HG03571 (cell line): ENCODE results near the gene PRR23E.

Source experiments
- ATAC-seq: cut with Tn5 transposase; IDR thresholded peaks from one replicate; pipeline ENCODE4 v1.9.1; 2021; ENCODE audit not compliant: unreplicated experiment

PRR23E gene

DNA sequence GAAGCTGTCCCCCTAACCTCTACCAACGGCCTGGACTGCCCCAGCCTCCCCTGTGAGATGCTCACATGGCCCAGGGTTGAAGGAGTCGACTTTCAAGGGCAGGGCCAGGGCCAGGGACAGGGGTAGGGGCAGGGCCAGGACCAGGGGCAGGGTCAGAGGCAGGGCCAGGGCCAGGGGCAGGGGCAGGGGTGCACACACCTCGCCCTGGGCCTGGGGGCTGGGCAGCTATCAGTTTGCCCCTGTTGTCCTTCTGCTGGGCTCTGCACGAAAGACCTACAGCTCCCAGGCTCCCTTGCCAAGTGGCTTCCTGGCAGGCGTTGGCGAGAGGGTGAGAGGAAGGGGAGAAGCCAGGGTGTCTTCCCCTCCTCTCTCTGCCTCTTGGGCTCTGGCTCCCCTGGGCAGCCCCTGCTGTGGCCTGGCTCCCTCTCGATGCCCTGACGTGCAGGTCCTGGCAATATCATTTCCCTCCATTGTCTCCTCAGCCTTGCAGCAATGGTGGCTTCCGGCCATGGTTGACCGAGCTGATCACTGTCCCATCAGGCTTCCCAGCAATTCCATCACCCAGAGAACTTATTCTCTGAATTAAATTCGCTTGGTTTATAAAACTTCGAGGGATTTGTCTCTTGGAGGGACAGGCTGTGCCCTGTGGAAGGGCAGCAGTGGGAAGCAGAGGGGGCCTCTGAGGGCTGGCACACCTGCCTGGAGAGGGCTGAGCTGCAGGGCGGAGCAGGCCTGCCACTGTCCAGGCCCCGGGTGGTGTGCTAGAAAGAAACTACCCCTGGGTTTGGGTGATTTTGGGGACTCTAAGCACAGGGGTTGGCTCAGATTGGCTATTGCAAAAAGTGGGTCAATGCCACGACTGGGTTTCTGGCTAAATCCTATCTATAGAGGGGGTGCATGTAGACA is 13.9 kb downstream of the PRR23E start:
- ATAC-seq: no peak

DNA sequence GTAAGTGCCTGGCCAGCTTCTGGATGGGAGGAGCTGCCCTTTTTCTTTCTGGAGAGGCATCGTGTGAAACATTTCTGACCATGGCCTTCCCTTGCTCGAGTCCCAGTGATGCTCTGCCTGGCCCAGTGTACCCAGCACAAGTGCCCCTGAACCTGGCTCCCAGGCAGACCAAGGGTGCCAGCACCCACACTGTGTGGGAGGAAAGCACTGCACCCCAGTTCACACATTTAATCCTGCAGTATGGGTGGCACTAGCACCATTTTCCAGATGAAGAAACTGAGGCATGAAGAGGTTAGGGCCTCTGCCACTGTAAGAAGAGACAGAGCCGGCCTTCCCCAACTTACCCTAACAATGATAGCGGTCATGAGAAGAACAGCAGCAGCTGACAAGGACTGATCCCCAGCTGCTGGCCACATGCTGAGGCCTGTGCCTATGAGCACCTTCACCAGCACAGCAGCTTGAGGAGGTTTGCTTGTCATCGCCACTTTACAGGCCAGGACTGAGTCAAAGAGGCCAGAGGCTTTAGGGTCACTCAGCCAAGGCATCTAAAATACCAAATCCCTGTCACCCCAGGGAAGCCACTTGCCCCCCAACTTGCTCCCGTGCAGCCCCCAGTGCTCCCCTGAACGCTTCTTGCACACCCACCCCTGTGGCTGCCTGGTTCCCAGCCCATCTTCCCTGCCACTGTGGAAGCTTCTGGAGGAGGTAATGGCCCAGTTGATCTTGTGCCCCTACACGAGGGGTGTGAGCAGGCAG is 15.0 kb downstream of the PRR23E start:
- no peak for ATAC-seq

DNA sequence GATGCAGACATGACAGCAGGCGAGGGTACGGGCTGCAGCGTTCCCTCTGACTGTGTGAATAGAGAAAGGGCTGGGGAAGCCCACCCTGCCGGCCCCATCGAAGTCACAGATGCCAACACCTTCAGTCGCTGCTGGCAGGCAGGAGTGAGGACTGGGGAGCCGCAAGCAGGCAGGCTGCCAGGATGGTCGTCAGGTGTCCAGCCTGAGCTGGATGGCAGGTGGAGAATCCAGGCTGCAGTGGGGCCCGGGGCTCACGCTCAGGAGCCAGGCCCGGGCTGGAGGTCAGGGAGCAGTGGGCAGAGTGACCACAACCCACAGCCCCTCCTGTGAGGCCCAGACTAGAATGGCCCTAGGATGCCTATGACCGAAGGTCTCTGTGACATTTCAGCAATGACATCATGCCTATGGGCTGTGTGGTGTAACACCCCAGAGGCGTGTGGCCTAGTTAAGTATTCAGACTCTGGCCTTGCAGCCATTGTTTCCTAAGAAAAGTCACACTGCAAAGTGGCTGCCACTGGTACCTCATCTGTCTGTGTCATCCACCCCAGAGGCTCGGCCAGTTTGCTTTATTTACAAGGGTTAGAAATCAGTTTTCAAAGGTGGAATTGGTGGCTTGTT is 15.7 kb downstream of the PRR23E start:
- no peak for ATAC-seq

DNA sequence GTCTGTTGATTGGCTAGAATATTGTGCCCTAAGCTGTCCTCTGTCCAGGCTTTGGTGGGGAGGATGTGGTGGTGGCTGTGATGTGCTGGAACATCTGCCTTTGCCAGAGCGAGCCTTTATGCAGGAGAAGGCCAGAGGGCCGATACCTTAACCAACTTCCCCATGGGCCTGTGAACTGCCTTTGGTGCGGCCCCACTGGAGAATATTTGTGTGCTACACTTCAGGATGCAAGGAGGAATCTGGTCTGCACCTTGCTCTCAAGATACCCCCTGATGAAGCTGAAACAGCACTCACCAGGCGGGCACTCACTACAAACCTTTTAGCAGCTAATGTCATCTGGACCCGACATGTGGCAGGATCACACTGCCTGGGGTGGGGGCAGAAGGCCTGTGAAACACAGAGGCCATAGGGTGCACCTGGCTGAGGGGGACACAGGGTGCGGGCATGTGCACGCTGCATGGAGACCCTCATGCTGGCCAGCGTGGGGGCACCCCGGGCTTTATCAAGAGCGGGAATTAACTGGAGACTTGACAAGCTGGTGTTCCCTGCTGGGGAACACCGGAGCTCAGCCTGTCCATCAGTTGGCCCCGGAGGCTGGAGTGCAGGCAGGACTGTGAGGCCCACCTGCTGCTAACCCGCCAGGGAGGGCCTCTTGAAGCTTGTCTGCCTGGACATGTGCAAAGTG is 16.4 kb downstream of the PRR23E start:
- no peak for ATAC-seq

DNA sequence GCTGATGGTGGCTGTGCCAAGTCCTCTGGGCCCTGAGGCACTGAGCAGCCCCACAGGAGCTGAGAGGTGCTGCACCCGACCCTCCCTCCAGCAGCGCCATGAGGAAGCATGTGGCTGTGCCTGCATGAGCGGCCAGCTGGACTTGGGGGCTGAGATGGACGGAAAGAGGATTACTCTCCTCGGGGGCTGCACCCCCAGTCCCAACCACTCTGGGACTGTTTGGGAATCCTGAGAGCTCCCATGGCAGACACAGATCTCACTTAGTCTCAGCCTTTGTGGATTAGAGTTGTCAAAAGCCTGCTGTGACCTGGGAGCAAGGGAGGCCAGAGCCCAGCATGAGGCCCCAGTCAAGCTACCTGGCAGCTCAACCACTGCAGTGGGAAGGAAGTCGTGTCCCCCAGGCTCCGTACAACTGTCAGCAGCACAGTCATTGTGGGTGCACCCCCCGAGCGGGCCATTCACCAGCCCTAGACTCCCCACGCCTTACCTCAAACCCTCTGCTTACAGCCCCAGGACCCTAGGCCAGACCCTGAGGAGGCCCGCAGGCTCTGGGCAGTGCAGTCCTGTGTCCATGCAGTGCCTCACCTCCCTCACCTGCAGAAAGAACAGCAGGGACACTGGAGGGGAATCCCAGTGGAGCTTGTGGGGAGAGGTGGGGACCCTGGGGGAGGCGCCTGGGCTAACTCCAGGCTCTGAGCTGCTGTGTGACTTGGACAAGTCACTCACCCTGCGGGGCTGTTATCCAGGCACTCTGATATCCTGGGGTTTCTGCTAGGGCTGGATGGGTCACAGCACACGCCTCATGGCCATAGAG is 17.1 kb downstream of the PRR23E start:
- ATAC-seq: no peak

DNA sequence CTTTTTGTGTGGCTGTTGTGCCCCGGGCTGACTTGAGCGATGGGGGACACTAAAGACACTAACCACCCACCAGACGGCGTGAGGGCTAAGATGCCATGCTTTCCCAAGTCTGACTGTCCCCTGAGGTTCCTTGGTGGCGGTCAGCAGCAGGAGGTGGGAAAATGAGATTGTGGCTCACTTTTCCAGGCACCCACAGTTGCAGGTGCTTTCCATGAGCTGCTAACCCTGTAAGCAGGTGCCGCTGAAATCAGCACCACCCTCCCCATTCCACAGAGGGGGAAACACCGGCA is 17.7 kb downstream of the PRR23E start:
- no peak for ATAC-seq

DNA sequence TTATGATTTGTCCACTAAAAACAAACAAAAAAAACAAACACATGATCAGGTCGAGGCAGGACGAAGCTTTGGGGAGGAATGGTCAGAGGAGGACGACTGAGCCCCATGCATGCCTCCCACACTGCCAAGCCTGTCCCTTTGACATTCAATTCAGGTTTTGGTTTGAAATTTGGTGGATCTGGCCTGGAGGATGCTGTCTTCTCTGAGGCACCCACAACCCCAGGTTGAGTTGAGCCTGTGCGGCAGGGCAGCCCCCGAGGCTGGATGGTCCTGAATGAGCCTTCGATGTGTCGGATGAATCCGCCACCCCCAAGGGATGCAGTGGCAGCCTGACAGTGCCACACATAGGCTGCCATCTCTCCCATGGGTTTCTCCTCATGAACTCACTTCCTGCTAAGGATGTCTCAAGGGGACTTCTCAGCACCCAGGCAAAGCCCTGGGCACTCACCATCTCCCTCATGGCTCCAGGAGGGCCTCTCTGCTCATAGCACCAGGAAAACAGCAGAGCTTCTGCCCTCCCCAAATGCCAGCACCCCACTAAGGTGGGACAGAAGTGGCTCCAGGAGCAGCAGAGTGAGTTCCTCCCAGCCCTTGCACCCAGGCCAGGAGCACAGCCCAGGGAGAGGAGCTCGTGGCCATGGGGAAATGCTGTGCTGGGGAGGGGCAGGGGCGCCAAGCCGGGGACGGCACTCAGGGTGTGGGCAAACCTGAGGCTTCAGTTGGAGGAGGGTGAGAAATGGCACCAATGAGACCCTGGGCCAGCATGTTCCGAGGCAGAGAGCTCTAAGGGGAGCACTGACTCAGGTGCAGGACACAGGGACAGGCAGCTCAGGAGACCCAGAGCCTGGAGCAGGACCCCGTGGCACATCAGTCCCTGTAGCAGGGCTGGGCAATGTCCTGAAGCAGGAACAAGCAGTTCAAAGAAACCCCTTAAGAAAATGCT is 18.5 kb downstream of the PRR23E start:
- ATAC-seq: no peak

DNA sequence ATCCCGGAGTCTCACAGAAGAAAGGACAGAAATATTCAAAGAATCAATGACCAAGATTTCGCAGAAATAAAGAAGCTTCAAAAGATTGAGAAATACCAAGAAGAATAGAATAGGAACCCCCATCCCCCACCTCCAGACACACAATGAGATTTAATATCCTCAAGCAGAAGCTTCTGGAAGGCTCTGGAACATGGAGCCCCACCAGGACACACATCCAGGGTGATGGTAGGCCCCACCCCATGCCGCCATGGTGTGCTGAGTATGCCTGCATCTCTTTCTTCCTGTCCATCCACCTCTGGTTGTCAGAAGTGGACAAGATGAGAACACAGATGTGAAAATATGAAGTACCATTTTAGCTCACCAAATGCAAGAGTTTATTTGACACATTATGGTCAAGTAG is 19.3 kb downstream of the PRR23E start:
- no peak for ATAC-seq

DNA sequence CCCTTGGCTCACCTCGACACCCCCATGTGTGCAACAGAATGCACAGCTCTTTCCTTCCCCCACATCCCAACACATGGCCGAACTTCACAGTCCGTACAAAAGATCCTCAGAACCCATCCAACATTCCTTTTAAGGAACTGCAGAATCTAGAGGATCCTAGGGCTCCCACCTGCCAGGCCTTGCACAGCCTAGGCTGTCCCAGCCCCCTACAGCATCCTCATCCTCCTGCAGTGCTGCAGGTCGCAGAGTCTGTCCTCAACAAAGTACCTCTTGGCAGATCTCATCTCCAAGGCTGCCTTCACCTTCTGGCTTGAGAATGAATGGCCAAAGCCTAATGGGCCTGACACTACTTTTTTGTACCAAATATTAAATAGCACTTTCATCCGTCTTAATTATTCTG is 19.8 kb downstream of the PRR23E start:
- no peak for ATAC-seq

DNA sequence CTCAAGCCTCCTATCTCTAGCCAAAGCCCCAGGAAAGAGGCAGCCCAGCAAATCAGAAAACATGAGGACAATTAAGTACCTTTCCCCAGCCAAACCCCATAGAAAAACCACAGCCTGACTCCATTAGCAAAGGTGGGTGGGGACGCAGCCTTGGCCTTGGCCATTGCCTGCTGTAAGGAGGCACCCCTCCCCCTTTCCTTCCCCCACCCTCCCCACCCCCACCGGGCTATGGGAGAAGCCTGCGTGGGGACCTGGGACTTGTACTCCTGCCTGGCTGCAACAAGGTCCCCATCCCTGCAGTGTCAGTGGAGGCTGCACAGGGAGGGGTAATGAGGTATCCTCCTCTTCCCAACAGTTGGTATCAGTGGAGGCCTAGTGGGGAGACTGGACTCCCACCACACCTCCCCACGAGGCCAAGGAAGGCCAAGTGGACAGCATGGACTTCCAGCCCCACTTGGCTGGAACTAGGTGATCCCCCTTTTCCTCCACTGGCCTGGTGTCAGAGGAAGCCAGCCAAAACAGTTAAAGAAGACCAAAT is 20.5 kb downstream of the PRR23E start:
- no peak for ATAC-seq

DNA sequence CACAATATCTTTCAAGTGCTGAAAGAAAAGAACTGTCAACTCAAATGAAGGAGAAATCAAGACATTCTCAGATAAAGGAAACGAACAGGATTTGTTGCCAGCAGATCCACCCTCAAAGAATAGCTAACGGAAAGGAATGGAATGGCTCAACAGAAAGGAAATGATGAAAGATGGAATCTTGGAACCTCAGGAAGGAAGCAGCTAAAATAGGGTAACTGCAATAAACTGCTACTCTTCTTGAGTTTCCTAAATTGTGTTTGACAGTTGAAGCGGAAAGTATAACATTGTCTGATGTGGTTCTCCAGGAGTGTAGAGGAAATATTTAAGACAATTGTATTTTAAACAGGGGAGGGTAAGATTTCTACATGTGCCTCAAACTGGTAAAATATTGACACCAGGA is 22.0 kb downstream of the PRR23E start:
- ATAC-seq: no peak

DNA sequence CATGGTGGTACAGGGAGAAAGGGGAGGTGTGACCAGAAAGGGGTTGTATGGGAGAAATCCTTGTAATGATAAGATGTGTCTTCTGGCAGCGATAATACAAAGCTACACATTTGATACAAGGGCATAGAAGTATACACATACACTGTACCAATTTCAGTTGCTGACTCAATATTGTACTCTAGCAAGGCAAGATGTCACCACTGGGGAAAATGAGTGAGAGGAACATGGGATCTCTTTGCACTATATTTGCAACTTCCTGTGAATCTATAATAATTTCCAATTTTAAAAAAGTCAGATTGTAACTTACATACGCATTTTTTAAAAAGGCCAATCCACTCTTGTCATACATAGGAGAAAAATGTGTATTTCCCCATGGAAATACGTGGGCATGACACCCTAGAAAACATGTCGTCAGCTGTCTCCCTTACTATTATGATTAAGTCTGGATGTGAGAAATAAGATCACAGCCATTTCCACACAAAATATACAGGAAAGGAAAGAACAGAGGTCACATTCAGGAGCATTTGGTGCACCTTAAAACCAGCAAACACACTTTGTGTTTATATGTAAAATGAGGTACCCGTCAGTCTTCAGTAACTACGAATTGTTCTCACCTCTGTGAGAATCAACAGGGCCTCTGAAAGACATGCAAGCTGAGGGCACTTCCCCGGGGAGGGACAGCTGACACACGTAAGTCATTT is 22.9 kb downstream of the PRR23E start:
- no peak for ATAC-seq

DNA sequence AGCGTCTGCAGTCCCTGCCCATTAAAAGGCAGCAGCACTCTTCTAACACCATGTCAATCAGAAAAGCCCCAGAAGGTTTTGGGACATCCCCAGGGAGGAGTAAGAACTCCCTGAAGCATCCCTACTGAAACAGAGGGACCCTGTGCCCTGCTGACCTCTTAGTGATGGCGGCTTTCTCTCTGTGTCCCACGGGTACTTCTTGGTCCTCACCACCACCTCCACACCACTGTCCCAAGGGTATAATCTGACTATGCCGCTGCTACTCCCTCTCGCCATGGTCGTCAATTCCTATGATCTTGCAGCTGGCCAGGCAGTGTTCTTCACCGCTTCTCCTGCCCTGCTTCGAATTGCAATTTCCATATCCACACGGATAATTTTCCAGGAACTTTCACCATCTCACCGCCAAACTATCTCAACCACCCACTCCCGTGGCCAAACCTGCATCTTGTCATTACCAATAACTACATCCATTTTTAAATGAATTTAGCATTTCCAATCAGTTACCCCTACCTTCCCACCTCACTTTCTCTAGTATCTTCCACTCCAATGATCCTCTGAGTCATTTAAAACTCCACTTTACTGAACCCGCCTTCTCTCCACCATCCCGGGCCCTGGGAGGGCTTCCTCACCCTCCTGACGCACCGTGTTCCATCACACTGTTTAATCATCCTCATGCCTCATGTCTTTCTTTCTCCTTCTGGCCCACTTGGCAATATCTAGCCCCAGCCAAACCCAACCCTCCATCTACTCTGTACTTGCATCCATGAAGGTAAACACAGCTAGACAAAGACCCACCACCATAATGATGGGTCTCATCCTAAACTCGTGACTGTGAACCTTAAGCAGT is 23.7 kb downstream of the PRR23E start:
- no peak for ATAC-seq

DNA sequence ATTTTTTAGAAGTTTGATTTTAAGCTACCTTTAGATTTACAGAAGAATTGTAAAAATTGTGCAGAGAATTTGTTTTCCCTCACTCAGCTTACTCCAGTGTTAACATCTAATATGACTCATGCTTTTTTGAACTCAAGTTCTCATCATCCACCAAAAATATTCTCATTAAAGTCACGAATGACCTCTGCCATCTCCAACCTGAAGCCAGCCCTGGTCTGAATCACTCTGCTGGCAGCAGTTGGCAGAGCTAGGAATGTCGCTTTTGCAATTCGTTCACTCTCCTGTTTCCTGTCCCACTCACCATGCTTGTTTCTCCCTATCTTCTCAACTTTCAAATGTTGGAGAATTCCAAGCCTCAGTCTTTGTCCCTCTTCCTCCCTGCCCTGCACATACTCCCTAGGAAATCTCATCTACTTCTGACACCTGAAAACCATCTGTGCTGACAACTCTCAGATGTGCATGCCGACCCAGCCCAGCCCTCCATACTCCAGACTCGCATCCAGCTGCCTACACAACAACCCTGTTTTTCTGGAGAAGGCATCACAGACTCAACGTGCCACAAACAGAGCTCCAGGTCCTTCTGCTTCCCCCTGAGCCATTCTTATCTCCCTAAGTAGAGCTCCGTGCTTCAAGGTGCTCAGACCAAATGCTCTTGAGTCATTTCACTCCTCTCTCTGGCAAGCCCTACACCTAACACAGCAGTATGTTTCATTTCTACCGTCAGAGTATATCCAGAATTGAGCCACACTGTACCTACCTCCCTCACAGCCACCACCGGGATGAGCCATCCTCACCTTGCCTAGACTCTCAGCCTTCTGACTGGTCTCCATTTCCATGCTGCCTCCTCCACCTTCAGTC is 24.9 kb downstream of the PRR23E start:
- no peak for ATAC-seq

DNA sequence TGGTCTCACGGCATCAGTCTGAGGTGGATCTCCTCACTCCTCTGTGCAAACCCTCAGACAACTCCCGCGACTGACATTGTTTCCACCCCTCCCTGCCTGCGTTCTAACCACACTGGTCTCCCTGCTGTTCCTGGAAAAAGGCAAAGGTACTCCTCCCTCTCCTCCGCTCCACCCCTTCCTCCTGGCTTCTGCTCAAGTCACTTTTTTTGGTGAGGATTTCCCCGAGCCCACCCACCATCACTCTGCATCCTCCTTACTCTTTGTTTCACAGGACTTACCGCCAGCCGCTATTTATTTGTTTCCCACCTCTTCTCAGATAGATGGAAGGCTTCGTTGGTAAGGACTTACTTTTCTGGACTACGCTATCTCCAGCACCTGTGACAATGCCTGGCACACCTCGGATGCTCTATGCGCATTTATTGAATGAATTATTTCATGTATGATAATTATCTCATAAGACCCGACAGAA is 25.6 kb downstream of the PRR23E start:
- no peak for ATAC-seq

DNA sequence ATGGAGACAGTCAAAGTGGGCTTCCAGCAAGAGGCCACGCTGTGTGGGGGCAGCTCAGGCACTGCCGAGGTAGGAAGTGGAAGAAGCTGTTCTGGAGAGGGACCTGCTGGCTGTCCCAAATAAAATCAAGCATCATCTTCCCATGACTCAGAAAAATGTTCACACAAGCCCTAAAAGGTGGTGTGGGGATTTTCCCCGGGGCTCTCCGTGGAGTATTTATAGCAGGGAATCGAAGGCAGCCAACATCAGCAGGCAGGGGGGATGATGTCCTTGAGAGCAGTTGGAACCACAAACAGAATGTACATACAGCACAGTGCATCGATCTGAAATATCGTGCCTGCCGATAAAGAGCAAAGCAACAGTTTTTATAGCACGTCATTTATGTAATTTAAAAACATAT is 27.6 kb downstream of the PRR23E start:
- no peak for ATAC-seq

DNA sequence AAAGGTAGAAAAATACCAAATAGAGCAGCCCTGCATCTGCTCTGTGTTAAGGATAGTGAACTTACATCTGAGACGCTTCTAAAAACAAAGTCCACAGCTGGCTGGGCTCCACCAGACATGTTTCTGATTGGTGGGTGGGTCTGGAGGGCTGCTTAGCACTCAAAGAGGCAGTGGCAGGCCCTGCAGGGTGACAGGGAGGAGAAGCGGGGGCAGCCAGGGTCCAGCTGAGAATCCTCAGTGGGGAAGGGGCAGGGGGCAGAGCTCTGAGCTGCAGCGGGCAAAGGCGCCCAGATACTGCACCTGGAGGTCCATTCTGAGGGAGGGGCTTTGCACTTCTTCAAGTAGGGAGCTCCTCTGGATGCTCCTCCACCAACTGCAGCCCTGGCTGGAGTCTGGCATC is 28.1 kb downstream of the PRR23E start:
- no peak for ATAC-seq
